Measurements from ENCODE around the gene NBR1.
"Not testable (repeated sequence)": the region's sequence is repeated elsewhere in the genome, so short reads cannot be mapped to it uniquely, and the experiment has no call there.

The NBR1 gene

DNA sequence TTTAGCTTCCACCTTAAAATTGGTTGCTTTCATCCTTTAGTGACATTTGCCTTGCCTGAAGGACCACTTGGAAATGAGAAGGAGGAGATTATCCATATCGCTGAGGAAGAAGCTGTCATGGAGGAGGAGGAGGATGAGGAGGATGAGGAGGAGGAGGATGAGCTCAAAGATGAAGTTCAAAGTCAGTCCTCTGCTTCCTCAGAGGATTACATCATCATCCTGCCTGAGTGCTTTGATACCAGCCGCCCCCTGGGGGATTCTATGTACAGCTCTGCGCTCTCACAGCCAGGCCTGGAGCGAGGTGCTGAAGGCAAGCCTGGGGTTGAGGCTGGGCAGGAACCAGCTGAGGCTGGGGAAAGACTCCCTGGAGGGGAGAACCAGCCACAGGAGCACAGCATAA, 29.1 kb downstream of the NBR1 start:
- H3K18ac ChIP-seq (ENCODE audit: low read length), result no peak overlapping the region
- H2AK5ac ChIP-seq (ENCODE audit: low read length), result no peak overlapping the region
- no peak overlapping the region for H3K4me2 ChIP-seq (ENCODE audit: low read length)
- no peaks in the 10 kb centered on the region for H3K79me2 ChIP-seq (ENCODE audit: control insufficient read depth, insufficient read depth, low read length, poor library complexity)
- H3K27me3 ChIP-seq (ENCODE audit: insufficient read depth, low read length), result no peaks in the 10 kb centered on the region
- H3K9me3 ChIP-seq (ENCODE audit: insufficient read depth, low read depth, low read length), result peaks cover 2% of the 10 kb centered on the region
- H3K4me3 ChIP-seq (ENCODE audit: low read depth, low read length), result no peak overlapping the region
- H2BK5ac ChIP-seq (ENCODE audit: low read depth, low read length, poor library complexity), result no peak overlapping the region
- no peak overlapping the region for H3K14ac ChIP-seq (ENCODE audit: low read length)
- no peak overlapping the region for H4K12ac ChIP-seq (ENCODE audit: low read depth, low read length)
- no peaks in the 10 kb centered on the region for H3K79me1 ChIP-seq (ENCODE audit: low read length)
- H2BK120ac ChIP-seq (ENCODE audit: insufficient read depth, low read length, poor library complexity), result no peak overlapping the region
- no peak overlapping the region for H3K4ac ChIP-seq (ENCODE audit: low read depth, low read length)
- no peak overlapping the region for H3K27ac ChIP-seq (ENCODE audit: low read depth, low read length)
- no peak overlapping the region for H3K23ac ChIP-seq (ENCODE audit: low read length)
- no peak overlapping the region for H4K8ac ChIP-seq (ENCODE audit: low read depth, low read length)
- peaks cover 46 to 51% of the 10 kb centered on the region in 2 experiments for H3K36me3 ChIP-seq (ENCODE audit: control insufficient read depth in 1 of 2, insufficient read depth in 2 of 2, low read length in 2 of 2)
- no peak overlapping the region for H2AFZ ChIP-seq (ENCODE audit: insufficient read depth, low read length, poor library complexity)
- H2BK12ac ChIP-seq (ENCODE audit: low read length), result no peak overlapping the region
- no peak overlapping the region for H3K9ac ChIP-seq (ENCODE audit: low read length)
- no peak overlapping the region for H4K91ac ChIP-seq (ENCODE audit: low read depth, low read length)
- no peak for DNase-seq
- H3K4me1 ChIP-seq (ENCODE audit: control insufficient read depth in 1 of 2, insufficient read depth in 2 of 2, low read length in 2 of 2), result no peaks in the 10 kb centered on the region
- WGBS (ENCODE audit: extremely low coverage, insufficient coverage, insufficient read length), result no CpG with 5 or more reads among the region's 4 CpGs

DNA sequence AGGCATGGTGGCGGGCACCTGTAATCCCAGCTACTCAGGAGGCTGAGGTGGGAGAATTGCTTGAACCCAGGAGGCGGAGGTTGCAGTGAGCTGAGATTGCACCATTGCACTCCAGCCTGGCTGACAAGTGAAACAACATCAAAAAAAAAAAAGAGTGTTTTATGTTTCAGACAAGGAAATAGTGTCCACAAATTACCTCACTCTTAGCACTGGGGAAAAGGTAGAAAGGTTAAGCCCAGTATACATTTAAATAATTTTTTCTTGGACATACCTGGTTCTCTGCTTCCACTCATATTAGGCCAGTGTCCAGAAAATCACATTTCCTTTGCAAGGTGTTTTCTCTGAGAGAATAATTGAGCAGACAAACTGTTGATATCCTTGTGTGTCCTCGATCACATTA, 32.0 kb downstream of the NBR1 start:
- H4K8ac ChIP-seq (ENCODE audit: low read depth, low read length); H3K27ac ChIP-seq (ENCODE audit: low read depth, low read length); H2AK5ac ChIP-seq (ENCODE audit: low read length); DNase-seq; H3K27me3 ChIP-seq (ENCODE audit: insufficient read depth, low read length); H3K23ac ChIP-seq (ENCODE audit: low read length); H3K14ac ChIP-seq (ENCODE audit: low read length); H4K91ac ChIP-seq (ENCODE audit: low read depth, low read length); H2BK5ac ChIP-seq (ENCODE audit: low read depth, low read length, poor library complexity); H3K4me1 ChIP-seq (ENCODE audit: control insufficient read depth in 1 of 2, insufficient read depth in 2 of 2, low read length in 2 of 2); H3K79me2 ChIP-seq (ENCODE audit: control insufficient read depth, insufficient read depth, low read length, poor library complexity); H2BK120ac ChIP-seq (ENCODE audit: insufficient read depth, low read length, poor library complexity); H2BK12ac ChIP-seq (ENCODE audit: low read length); H3K4ac ChIP-seq (ENCODE audit: low read depth, low read length); H2AFZ ChIP-seq (ENCODE audit: insufficient read depth, low read length, poor library complexity); H3K9me3 ChIP-seq (ENCODE audit: insufficient read depth, low read depth, low read length); H3K79me1 ChIP-seq (ENCODE audit: low read length); H3K18ac ChIP-seq (ENCODE audit: low read length); H3K4me2 ChIP-seq (ENCODE audit: low read length); H3K4me3 ChIP-seq (ENCODE audit: low read depth, low read length); H3K9ac ChIP-seq (ENCODE audit: low read length); H4K12ac ChIP-seq (ENCODE audit: low read depth, low read length): not testable (repeated sequence)
- peaks cover 39 to 40% of the 10 kb centered on the region in 2 experiments for H3K36me3 ChIP-seq (ENCODE audit: control insufficient read depth in 1 of 2, insufficient read depth in 2 of 2, low read length in 2 of 2)
- WGBS (ENCODE audit: extremely low coverage, insufficient coverage, insufficient read length), result no CpG with 5 or more reads among the region's 3 CpGs

DNA sequence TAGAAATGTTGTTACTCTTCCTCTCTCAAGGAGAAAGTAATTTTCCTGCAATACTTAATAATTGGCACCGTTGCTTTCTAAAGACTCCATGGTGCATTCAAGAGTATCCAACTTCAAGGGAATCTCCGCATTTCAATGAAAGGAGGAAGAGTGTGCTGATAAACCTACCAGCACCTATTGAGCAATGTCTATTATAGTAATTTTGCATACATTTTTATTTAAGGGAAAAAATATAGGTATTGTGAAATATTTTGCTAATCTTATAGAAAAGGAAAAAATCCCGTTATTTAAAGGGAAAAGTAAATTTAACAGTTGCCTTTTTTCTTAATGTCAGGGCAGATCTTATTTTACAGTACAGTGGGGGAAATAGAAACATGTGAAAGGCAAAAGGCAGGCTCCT, 39.6 kb downstream of the NBR1 start:
- peaks cover 4% of the 10 kb centered on the region in 2 experiments for H3K4me1 ChIP-seq (ENCODE audit: control insufficient read depth in 1 of 2, insufficient read depth in 2 of 2, low read length in 2 of 2)
- no peaks in the 10 kb centered on the region for H3K27me3 ChIP-seq (ENCODE audit: insufficient read depth, low read length)
- H3K4ac ChIP-seq (ENCODE audit: low read depth, low read length), result no peak overlapping the region
- no peak overlapping the region for H4K8ac ChIP-seq (ENCODE audit: low read depth, low read length)
- peaks cover 8 to 9% of the 10 kb centered on the region in 2 experiments for H3K36me3 ChIP-seq (ENCODE audit: control insufficient read depth in 1 of 2, insufficient read depth in 2 of 2, low read length in 2 of 2)
- no peak overlapping the region for H3K27ac ChIP-seq (ENCODE audit: low read depth, low read length)
- peak in 1 of 2 donors; percentile 7 for DNase-seq
- H3K79me1 ChIP-seq (ENCODE audit: low read length), result peaks cover 5% of the 10 kb centered on the region
- WGBS (ENCODE audit: extremely low coverage, insufficient coverage, insufficient read length), result no CpG with 5 or more reads among the region's 3 CpGs
- no peak overlapping the region for H2AFZ ChIP-seq (ENCODE audit: insufficient read depth, low read length, poor library complexity)
- H3K23ac ChIP-seq (ENCODE audit: low read length), result no peak overlapping the region
- H3K9me3 ChIP-seq (ENCODE audit: insufficient read depth, low read depth, low read length), result no peaks in the 10 kb centered on the region
- H3K4me2 ChIP-seq (ENCODE audit: low read length), result no peak overlapping the region
- no peak overlapping the region for H4K91ac ChIP-seq (ENCODE audit: low read depth, low read length)
- no peak overlapping the region for H2BK12ac ChIP-seq (ENCODE audit: low read length)
- H3K79me2 ChIP-seq (ENCODE audit: control insufficient read depth, insufficient read depth, low read length, poor library complexity), result no peaks in the 10 kb centered on the region
- no peak overlapping the region for H3K4me3 ChIP-seq (ENCODE audit: low read depth, low read length)
- no peak overlapping the region for H2BK5ac ChIP-seq (ENCODE audit: low read depth, low read length, poor library complexity)
- no peak overlapping the region for H3K9ac ChIP-seq (ENCODE audit: low read length)
- H4K12ac ChIP-seq (ENCODE audit: low read depth, low read length), result no peak overlapping the region
- no peak overlapping the region for H3K14ac ChIP-seq (ENCODE audit: low read length)
- no peak overlapping the region for H2BK120ac ChIP-seq (ENCODE audit: insufficient read depth, low read length, poor library complexity)
- H2AK5ac ChIP-seq (ENCODE audit: low read length), result no peak overlapping the region
- H3K18ac ChIP-seq (ENCODE audit: low read length), result no peak overlapping the region

DNA sequence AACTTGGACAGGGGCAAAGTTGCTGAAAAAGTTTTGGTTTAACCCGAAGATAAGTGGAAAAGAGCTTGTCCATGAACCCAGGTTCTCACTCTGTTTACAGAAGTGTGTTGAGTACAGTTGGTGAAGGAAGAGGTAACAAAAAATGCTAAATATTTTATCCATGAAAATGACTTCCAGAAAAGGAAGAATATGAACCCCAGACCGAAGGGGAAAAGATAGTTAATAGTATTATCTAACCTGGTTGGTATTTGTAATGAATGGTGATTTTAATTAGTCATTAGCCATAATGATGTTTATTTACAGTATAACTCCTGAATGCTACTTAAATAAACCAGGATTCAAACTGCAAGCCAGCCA, 40.1 kb downstream of the NBR1 start:
- Histone ChIP-seq H3K14ac (ENCODE audit: low read length) (no peak overlapping the region), H3K9ac (ENCODE audit: low read length) (no peak overlapping the region), H3K27me3 (ENCODE audit: insufficient read depth, low read length) (no peaks in the 10 kb centered on the region), H3K36me3 (ENCODE audit: control insufficient read depth in 1 of 2, insufficient read depth in 2 of 2, low read length in 2 of 2) (peaks cover 7 to 13% of the 10 kb centered on the region in 2 experiments), H4K91ac (ENCODE audit: low read depth, low read length) (peak overlapping the region; percentile 39), H4K12ac (ENCODE audit: low read depth, low read length) (no peak overlapping the region), H3K4me3 (ENCODE audit: low read depth, low read length) (no peak overlapping the region), H3K79me1 (ENCODE audit: low read length) (peaks cover 5% of the 10 kb centered on the region), H2BK120ac (ENCODE audit: insufficient read depth, low read length, poor library complexity) (no peak overlapping the region), H2AFZ (ENCODE audit: insufficient read depth, low read length, poor library complexity) (no peak overlapping the region), H3K4ac (ENCODE audit: low read depth, low read length) (no peak overlapping the region), H3K23ac (ENCODE audit: low read length) (no peak overlapping the region), H2BK12ac (ENCODE audit: low read length) (no peak overlapping the region), H3K9me3 (ENCODE audit: insufficient read depth, low read depth, low read length) (no peaks in the 10 kb centered on the region), H2BK5ac (ENCODE audit: low read depth, low read length, poor library complexity) (no peak overlapping the region), H3K18ac (ENCODE audit: low read length) (no peak overlapping the region), H2AK5ac (ENCODE audit: low read length) (no peak overlapping the region), H3K4me1 (ENCODE audit: control insufficient read depth in 1 of 2, insufficient read depth in 2 of 2, low read length in 2 of 2) (peaks cover 4% of the 10 kb centered on the region in 2 experiments), H3K27ac (ENCODE audit: low read depth, low read length) (no peak overlapping the region), H3K4me2 (ENCODE audit: low read length) (peak overlapping the region; percentile 83), H3K79me2 (ENCODE audit: control insufficient read depth, insufficient read depth, low read length, poor library complexity) (no peaks in the 10 kb centered on the region), H4K8ac (ENCODE audit: low read depth, low read length) (peak overlapping the region; percentile 51)
- peak in 1 of 2 donors; percentile 10 for DNase-seq
- no CpG with 5 or more reads among the region's 2 CpGs for WGBS (ENCODE audit: extremely low coverage, insufficient coverage, insufficient read length)

All from trophoblast cell (in vitro differentiated cells and primary cell).